ENCODE measurements around the gene DGCR6.
"Not testable (repeated sequence)": the region's sequence is repeated elsewhere in the genome, so short reads cannot be mapped to it uniquely, and the experiment has no call there.

Gene DGCR6

DNA sequence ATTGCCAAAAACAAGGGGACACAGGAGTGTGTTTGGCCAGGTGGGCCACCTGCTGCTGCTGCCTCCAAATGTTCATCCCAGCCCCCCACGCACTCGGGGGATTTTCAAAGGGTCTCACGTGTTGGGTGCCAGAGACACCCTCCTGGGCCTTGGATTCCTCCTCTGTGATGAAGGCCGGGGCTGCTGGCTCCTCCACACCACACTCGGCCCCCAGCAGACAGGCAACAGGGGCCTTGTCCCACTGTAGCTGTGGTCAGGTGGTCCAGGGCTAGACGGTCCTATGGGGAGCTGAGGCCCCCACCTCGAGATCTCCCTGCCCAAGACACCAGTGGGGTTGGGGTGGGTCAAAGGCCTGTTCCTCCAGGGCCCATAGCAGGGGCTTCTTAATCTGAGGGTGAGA lies 55.1 kb downstream of the DGCR6 start:
- DNase-seq = not testable (repeated sequence)

All from NCI-H1105 (cell line).